Gastrocnemius medialis (tissue), 4 donors: ENCODE data around the gene JAG2.

Experiments used
- CTCF ChIP-seq, 5 experiments: fragments of 450-650 bp in 3 of 5; fragments of 200-600 bp in 2 of 5; sonication (generic) in 2 of 5; IDR thresholded peaks in 4 of 5; conservative IDR thresholded peaks in 1 of 5; 1 replicate in 4 of 5; 2 replicates in 1 of 5; pipeline ENCODE4 v1.5.1; 2016 to 2019; ENCODE audit warnings: antibody characterized with exemption in 5 of 5, mild to moderate bottlenecking in 3 of 5, moderate library complexity in 3 of 5
- POLR2A ChIP-seq, 2 donors: fragments of 450-650 bp; IDR thresholded peaks; one replicate each; pipeline ENCODE4 v1.6.1; 2017; ENCODE audit warnings: antibody characterized with exemption in 2 of 2, mild to moderate bottlenecking in 2 of 2, moderate library complexity in 2 of 2

GRCh38 chr14:105137481-105138020 lies 31.0 kb downstream of the JAG2 start:
- no peak for TF ChIP-seq CTCF (IDR thresholded peaks at IDR 0.05 in 4 of 5, conservative IDR thresholded peaks at IDR 0.05 in 1 of 5)
- TF ChIP-seq POLR2A (IDR thresholded peaks at IDR 0.05) = no peak
